ENCODE measurements around the gene AMMECR1L. TPM values are rescaled to one million over a fixed set of nuclear protein-coding genes. Genes with fewer than 3 reads are reported as not detected.
"Not testable (repeated sequence)": the region's sequence is repeated elsewhere in the genome, so short reads cannot be mapped to it uniquely, and the experiment has no call there.

AMMECR1L gene
- total and polyA plus RNA-seq, 10 of the 15 experiments (the other 5 are each of a cell fraction or from before 2014, with no cell fraction given), result 2.7 to 12.1 (median 8.0) TPM

- H3K9me3 ChIP-seq (replicated peaks; ENCODE audit: control insufficient read depth, insufficient read depth, low read length); DNase-seq (ENCODE audit: low read depth, low spot score); H3K27me3 ChIP-seq (replicated peaks in 1 of 2; ENCODE audit: control insufficient read depth in 2 of 2, insufficient read depth in 2 of 2, low read length in 1 of 2); CTCF ChIA-PET; in situ Hi-C loops (cut with MboI); H3K27ac ChIP-seq (ENCODE audit: control insufficient read depth, insufficient read depth); intact Hi-C loops (cut with micrococcal nuclease; ENCODE audit: unreplicated experiment); RAD21 ChIA-PET (ENCODE audit: unreplicated experiment); H3K4me2 ChIP-seq (ENCODE audit: control insufficient read depth, insufficient read depth); H4K20me1 ChIP-seq (ENCODE audit: control insufficient read depth, insufficient read depth); FAIRE-seq; H3K36me3 ChIP-seq (ENCODE audit: control insufficient read depth in 2 of 2, insufficient read depth in 2 of 2, low read length in 1 of 2); SMC1A ChIA-PET (ENCODE audit: uncharacterized antibody, unreplicated experiment); H3K4me1 ChIP-seq (ENCODE audit: control insufficient read depth, insufficient read depth, low read length): not testable (repeated sequence)
- H3K9ac ChIP-seq (ENCODE audit: control insufficient read depth, insufficient read depth, low read length), result peak overlapping the region; percentile 45
- peak overlapping the region; percentile 81 for H2AFZ ChIP-seq (ENCODE audit: control insufficient read depth, low read depth, low read length)
- H3K4me3 ChIP-seq, result peak overlapping the region; percentile 70
- 0% methylated on average over 24 of the region's 32 CpGs for WGBS (ENCODE audit: insufficient coverage, insufficient replicate concordance, low lambda C conversion rate, missing lambda C conversion rate)
- peak; percentile 64 for ATAC-seq
- H3K79me2 ChIP-seq (ENCODE audit: control insufficient read depth, insufficient read depth, low read length), result peaks cover 33% of the 10 kb centered on the region
- POLR2A ChIA-PET, result interaction anchor here (1.2 to 1.3 kb wide), 2 partner anchors 30 to 204 kb away, joined by 3 to 4 read pairs; partner anchors contain the start of gene UGGT1
- BruUV-seq (replicated peaks), result TSS peak; percentile 84
Measured at GRCh38 chr2:127886593-127886935, 808 bp upstream of the AMMECR1L start.

- POLR2A ChIA-PET, result interaction anchor here (1.1 kb wide), 1 partner anchor 77 kb away, joined by 3 read pairs; no protein-coding TSS in a partner anchor
- H3K27me3 ChIP-seq (replicated peaks in 1 of 2; ENCODE audit: control insufficient read depth in 2 of 2, insufficient read depth in 2 of 2, low read length in 1 of 2); H3K4me1 ChIP-seq (ENCODE audit: control insufficient read depth, insufficient read depth, low read length); DNase-seq (ENCODE audit: low read depth, low spot score); BruUV-seq (replicated peaks); intact Hi-C loops (cut with micrococcal nuclease; ENCODE audit: unreplicated experiment); H2AFZ ChIP-seq (ENCODE audit: control insufficient read depth, low read depth, low read length); H3K36me3 ChIP-seq (ENCODE audit: control insufficient read depth in 2 of 2, insufficient read depth in 2 of 2, low read length in 1 of 2); in situ Hi-C loops (cut with MboI); FAIRE-seq; H4K20me1 ChIP-seq (ENCODE audit: control insufficient read depth, insufficient read depth); H3K9me3 ChIP-seq (replicated peaks; ENCODE audit: control insufficient read depth, insufficient read depth, low read length): not testable (repeated sequence)
- peak; percentile 19 for ATAC-seq
- RAD21 ChIA-PET (ENCODE audit: unreplicated experiment), result interaction anchor here (0.8 to 1.8 kb wide), 3 partner anchors 136 to 293 kb away, joined by 3 to 5 read pairs (median 3); partner anchors contain the start of gene SFT2D3
- SMC1A ChIA-PET (ENCODE audit: uncharacterized antibody, unreplicated experiment), result interaction anchor here (0.8 to 1.1 kb wide), 3 partner anchors 28 to 293 kb away, joined by 3 to 4 read pairs (median 4); no protein-coding TSS in a partner anchor
- Histone ChIP-seq H3K4me3 (peak overlapping the region; percentile 79), H3K4me2 (ENCODE audit: control insufficient read depth, insufficient read depth) (peak overlapping the region; percentile 95), H3K27ac (ENCODE audit: control insufficient read depth, insufficient read depth) (0 out of 2 replicates have a peak overlapping the region, but pooled peaks have one; percentile 29), H3K9ac (ENCODE audit: control insufficient read depth, insufficient read depth, low read length) (peak overlapping the region; percentile 45), H3K79me2 (ENCODE audit: control insufficient read depth, insufficient read depth, low read length) (peaks cover 38% of the 10 kb centered on the region)
- 0% methylated on average over 4 of the region's 61 CpGs for WGBS (ENCODE audit: insufficient coverage, insufficient replicate concordance, low lambda C conversion rate, missing lambda C conversion rate)
- TF ChIP-seq HDGF (IDR thresholded peaks at IDR 0.05) (0 out of 2 replicates have a peak, but pooled peaks have one; percentile 43), IKZF2 (IDR thresholded peaks at IDR 0.05) (0 out of 4 replicates have a peak, but pooled peaks of 1 of the 2 experiments have one; percentile 11)
- CTCF ChIA-PET, result interaction anchor here (0.5 to 1.5 kb wide), 5 partner anchors 11 to 143 kb away, joined by 3 to 4 read pairs (median 3); partner anchors contain the start of gene SAP130
Measured at GRCh38 chr2:127884861-127885740, 655 bp downstream of the AMMECR1L start.
